AG09319 (cell line): Measurements from ENCODE around the gene TTC28.

Experiments used
- DNase-seq: peaks from one replicate; pipeline ENCODE4 v3.0.0-alpha.2; 2010; ENCODE audit warnings: low read depth; ENCODE audit errors: extremely low read depth
- CTCF ChIP-seq: IDR thresholded peaks from 2 replicates; pipeline ENCODE4 v1.5.1; 2011; ENCODE audit warnings: low read depth, mild to moderate bottlenecking, inconsistent platforms, low read length, moderate library complexity

Gene TTC28

DNA sequence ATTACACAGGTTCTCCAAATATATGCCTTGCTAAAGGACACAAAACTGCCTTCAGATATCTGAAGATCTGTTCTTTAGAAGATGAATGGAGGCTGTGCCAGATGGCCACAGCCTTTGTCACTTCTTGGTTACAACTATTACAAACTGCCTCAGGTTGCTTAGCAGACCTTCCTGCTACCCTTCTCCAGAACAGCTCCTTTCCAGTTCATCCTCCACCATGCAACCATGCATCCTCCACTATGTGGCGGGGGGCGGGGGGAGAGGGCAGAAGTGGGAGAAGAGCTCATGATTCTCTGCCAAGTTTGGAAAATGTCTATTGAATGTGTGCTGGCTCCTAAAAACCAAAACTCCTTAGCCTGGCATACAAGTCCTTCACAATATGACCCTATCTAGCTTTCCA, 267.5 kb downstream of the TTC28 start:
- no peak for TF ChIP-seq CTCF
- no peak for DNase-seq

GRCh38 chr22:28411125-28411524, 268.5 kb downstream of the TTC28 start:
- TF ChIP-seq CTCF: no peak
- DNase-seq: no peak

GRCh38 chr22:28410050-28410816, 269.4 kb downstream of the TTC28 start:
- no peak for TF ChIP-seq CTCF
- DNase-seq: no peak

DNA sequence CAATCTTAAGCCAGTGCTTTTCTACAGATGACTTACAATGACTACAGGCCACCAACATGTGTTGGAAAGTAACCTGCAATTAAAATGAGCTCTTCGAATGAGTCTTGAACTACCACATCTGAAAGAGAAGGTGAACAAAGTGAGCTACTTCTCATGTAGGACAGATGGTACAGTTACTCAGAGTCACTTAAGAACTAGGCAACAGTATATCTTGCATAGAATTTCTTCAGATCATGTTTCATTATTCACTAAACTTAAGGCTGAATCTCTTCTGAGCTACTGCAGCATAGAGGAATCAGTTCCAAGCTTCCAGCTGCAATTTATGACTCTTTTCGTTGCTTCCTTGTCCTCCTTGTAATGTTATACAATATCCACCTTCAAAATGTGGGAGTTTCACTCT, 270.9 kb downstream of the TTC28 start:
- no peak for DNase-seq
- no peak for TF ChIP-seq CTCF

DNA sequence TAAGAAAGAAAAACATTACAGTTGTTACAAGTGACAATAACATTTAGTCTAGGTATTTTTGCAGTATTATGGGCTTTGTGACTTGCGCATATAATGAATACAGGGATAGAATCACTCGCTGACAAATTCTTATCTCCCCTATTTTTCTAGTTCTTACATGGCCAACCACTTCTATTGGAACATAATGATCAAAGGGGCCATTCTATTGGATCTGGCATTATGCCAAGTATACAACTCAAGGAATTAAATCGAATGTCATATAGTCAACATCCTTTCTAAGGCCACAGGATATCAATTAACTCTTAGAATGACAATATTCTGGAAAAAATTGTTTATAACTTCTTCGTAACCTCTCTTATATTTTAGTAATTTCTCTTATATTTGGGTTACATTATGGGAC, 272.0 kb downstream of the TTC28 start:
- no peak for DNase-seq
- TF ChIP-seq CTCF: no peak

DNA sequence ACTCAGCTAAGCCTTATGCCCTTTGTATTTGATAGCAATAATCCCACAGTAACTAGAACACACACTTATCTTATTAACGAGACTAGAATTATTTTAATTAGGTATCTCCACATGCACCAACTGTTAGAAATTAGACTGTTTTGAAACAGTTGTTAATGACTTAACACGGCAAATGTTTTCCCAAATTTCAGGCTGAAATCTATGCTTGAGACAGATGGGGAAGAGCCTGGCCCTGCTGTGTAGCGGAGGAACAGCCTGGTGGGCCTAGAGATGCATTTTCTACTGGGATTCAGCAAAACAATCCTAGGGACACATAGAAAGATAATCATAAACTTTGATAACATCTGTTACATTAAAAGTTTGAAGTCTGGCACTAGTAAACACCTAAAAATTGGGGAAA, 273.4 kb downstream of the TTC28 start:
- TF ChIP-seq CTCF: no peak
- DNase-seq: no peak

DNA sequence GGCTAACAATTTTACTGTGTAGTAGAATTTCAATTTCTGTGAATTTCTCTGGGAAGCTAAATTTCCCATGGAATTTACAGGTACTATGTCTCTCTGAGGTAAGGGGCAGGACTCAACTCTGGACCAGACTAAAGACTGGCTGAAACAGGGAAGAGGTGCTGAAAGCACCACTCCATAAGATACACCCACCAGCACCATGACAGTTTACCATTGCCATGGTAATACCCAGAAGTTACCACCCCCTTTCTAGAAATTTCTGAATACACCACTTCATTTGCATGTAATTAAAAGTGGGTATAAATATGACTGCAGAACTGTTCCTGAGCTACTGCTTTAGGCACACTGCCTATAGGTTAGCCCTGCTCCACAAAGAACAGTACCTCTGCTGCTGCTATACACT, 274.1 kb downstream of the TTC28 start:
- no peak for TF ChIP-seq CTCF
- DNase-seq: no peak
